Chondrocyte (in vitro differentiated cells): ENCODE measurements around the gene AIF1. TPM values are rescaled to one million over a fixed set of nuclear protein-coding genes. Genes with fewer than 3 reads are reported as not detected.

Source experiments
- DNase-seq: peaks from one replicate; pipeline ENCODE4 v3.0.0; 2021; ENCODE audit warnings: mixed read lengths, low spot score
- H3K27ac Mint-ChIP-seq: one replicate; pipeline ENCODE4 v1.8.0; 2021; ENCODE audit warnings: mild to moderate bottlenecking, moderate library complexity, mixed read lengths; ENCODE audit not compliant: unreplicated experiment
- H3K27me3 Mint-ChIP-seq: 2 replicates; pipeline ENCODE4 v1.8.0; 2021; ENCODE audit warnings: low read depth, mixed read lengths
- H3K36me3 Mint-ChIP-seq: 2 replicates; pipeline ENCODE4 v1.8.0; 2021; ENCODE audit warnings: low read depth, mixed read lengths
- H3K4me1 Mint-ChIP-seq: 2 replicates; pipeline ENCODE4 v1.8.0; 2021; ENCODE audit warnings: low read depth, mild to moderate bottlenecking, mixed read lengths
- H3K4me3 Mint-ChIP-seq: one replicate; pipeline ENCODE4 v1.8.0; 2021; ENCODE audit warnings: mild to moderate bottlenecking, moderate library complexity, mixed read lengths; ENCODE audit not compliant: unreplicated experiment
- H3K9me3 Mint-ChIP-seq: 2 replicates; pipeline ENCODE4 v1.8.0; 2021; ENCODE audit warnings: low read depth, mixed read lengths
- CTCF ChIP-seq: fragments of 200-600 bp; sonication (generic); IDR thresholded peaks from 2 replicates; pipeline ENCODE4 v1.5.0; 2021; ENCODE audit warnings: antibody characterized with exemption, mild to moderate bottlenecking, moderate library complexity
- total RNA-seq: library from RNA; stranded (reverse); gene quantifications from 3 replicates; pipeline ENCODE4 v1.2.1, GENCODE V29; 2021

The AIF1 gene
- total RNA-seq, 1 donor from 2014 or later: not detected

DNA sequence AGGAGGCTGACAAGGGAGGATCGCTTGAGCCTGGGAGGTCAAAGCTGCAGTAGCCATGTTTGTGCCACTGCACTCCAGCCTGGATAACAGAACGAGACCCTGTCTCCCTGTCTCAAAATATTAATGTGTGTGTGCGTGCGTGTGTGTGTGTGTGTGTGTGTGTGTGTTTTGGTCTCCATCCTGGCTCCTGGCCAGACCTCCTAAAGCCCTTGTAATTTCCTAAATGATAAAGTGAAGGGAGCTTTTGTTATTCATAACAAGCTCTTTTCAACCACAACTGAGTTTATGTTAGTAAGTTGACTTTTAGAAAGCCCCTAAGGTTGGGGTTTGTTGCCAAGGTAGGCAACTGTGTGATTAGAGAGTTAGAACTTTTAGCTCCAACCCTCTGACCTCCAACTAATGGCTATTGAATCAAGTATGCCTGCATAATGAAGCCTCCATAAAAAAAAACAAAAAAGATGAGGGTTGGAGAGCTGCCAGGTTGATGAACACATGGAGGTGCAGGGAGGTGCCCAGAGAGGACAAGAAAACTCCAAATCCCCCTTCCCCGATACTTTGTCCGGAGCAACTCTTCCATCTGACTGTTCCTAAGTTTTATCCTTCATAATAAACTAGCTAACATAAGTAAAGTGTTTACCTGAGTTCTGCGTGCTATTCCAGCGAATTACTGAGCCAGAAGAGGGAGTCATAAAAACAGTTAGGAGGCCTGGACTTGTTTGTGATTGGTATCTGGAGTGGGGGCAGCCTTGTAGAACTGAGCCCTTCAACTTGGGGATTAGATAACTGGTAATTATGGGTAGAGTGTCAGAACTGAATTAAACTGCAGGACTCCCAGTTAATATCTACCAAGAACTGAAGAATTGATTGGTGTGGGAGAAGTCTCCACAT is 5.3 kb upstream of the AIF1 start:
- no peak overlapping the region for H3K27ac Mint-ChIP-seq
- H3K27me3 Mint-ChIP-seq: no peaks in the 10 kb centered on the region
- no peaks in the 10 kb centered on the region for H3K9me3 Mint-ChIP-seq
- no peak for DNase-seq
- H3K36me3 Mint-ChIP-seq: no peaks in the 10 kb centered on the region
- TF ChIP-seq CTCF: no peak
- no peaks in the 10 kb centered on the region for H3K4me1 Mint-ChIP-seq
- no peak overlapping the region for H3K4me3 Mint-ChIP-seq

- H3K4me3 Mint-ChIP-seq: no peak overlapping the region
- no peaks in the 10 kb centered on the region for H3K36me3 Mint-ChIP-seq
- TF ChIP-seq CTCF: no peak
- no peak overlapping the region for H3K27ac Mint-ChIP-seq
- H3K4me1 Mint-ChIP-seq: no peaks in the 10 kb centered on the region
- H3K27me3 Mint-ChIP-seq: no peaks in the 10 kb centered on the region
- H3K9me3 Mint-ChIP-seq: no peaks in the 10 kb centered on the region
- no peak for DNase-seq
Observed at GRCh38 chr6:31610968-31611367, 4.1 kb upstream of the AIF1 start.

DNA sequence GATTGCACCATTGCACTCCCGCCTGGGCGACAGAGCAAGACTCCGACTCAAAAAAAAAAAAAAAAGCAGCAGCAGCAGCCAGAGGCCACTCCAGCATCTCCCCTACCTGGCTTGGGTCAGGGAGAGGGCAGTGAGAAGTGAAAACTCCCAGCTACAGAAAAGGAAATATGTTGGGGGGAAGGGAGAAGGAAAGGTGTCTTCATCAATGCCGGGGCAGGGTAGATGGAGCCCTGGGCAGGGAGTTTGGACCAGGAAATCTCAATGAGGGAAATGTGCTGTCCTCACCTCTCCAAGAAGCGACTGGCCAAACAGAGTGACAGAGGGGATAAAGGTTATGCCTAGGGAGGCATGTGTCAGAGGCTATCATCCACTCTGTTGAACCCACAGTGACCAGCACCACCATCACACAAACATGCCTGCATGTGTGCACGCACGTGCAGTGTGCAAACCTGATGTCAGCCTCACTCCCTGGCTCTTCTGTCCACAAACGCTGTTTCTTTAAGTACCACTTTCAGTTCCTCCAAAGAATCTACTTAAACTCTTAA is 887 bp upstream of the AIF1 start:
- H3K9me3 Mint-ChIP-seq: no peaks in the 10 kb centered on the region
- no peak for DNase-seq
- no peaks in the 10 kb centered on the region for H3K36me3 Mint-ChIP-seq
- H3K4me3 Mint-ChIP-seq: no peak overlapping the region
- no peak overlapping the region for H3K27ac Mint-ChIP-seq
- TF ChIP-seq CTCF: no peak
- no peaks in the 10 kb centered on the region for H3K27me3 Mint-ChIP-seq
- H3K4me1 Mint-ChIP-seq: no peaks in the 10 kb centered on the region

- Mint-ChIP-seq H3K9me3 (no peaks in the 10 kb centered on the region), H3K36me3 (no peaks in the 10 kb centered on the region), H3K27ac (no peak overlapping the region), H3K27me3 (no peaks in the 10 kb centered on the region), H3K4me3 (no peak overlapping the region), H3K4me1 (peaks cover 5% of the 10 kb centered on the region)
- no peak for TF ChIP-seq CTCF
- no peak for DNase-seq
Observed at GRCh38 chr6:31615748-31616147, 714 bp downstream of the AIF1 start.

GRCh38 chr6:31617010-31617409 is 2.0 kb downstream of the AIF1 start:
- DNase-seq: no peak
- peaks cover 11% of the 10 kb centered on the region for H3K4me1 Mint-ChIP-seq
- H3K4me3 Mint-ChIP-seq: no peak overlapping the region
- H3K9me3 Mint-ChIP-seq: no peaks in the 10 kb centered on the region
- H3K27me3 Mint-ChIP-seq: no peaks in the 10 kb centered on the region
- no peak for TF ChIP-seq CTCF
- no peak overlapping the region for H3K27ac Mint-ChIP-seq
- no peaks in the 10 kb centered on the region for H3K36me3 Mint-ChIP-seq
